ENCODE measurements around the gene MCM8. TPM values are rescaled to one million over a fixed set of nuclear protein-coding genes. Genes with fewer than 3 reads are reported as not detected.

Gene MCM8
- total RNA-seq, 1 donor from 2014 or later = 35.2 TPM

DNA sequence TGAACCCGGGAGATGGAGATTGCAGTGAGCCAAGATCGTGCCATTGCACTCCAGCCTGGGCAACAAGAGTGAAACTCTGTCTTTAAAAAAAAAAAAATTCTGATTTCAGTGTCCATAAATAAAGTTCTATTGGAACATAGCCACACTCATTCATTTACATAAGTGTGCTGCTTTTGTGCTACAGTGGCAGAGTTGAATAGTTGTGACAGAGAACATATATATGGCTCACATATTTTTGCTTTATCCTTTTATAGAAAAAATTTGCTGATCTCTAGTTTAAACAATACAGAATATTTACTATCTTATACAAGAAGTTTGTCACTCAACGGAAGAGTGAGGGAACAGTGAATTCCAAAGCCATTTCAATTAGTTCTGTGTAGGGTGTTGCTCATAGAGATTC is 18.0 kb downstream of the MCM8 start:
- intact Hi-C loops (cut with micrococcal nuclease) = no loop called here
- DNase-seq (ENCODE audit: low spot score) = no peak
- no peak overlapping the region for H3K27ac Mint-ChIP-seq
- H3K9me3 Mint-ChIP-seq = no peaks in the 10 kb centered on the region
- H3K36me3 Mint-ChIP-seq (ENCODE audit: low read depth) = peaks cover 61% of the 10 kb centered on the region
- H3K27me3 Mint-ChIP-seq (ENCODE audit: low read depth) = no peaks in the 10 kb centered on the region
- H3K4me3 Mint-ChIP-seq (ENCODE audit: low read depth) = no peak overlapping the region
- H3K4me1 Mint-ChIP-seq (ENCODE audit: low read depth) = peaks cover 5% of the 10 kb centered on the region

GRCh38 chr20:5969348-5969935 is 19.0 kb downstream of the MCM8 start:
- intact Hi-C loops (cut with micrococcal nuclease) = no loop called here
- no peaks in the 10 kb centered on the region for H3K9me3 Mint-ChIP-seq
- peaks cover 5% of the 10 kb centered on the region for H3K4me1 Mint-ChIP-seq (ENCODE audit: low read depth)
- H3K36me3 Mint-ChIP-seq (ENCODE audit: low read depth) = peaks cover 58% of the 10 kb centered on the region
- H3K27ac Mint-ChIP-seq = no peak overlapping the region
- H3K4me3 Mint-ChIP-seq (ENCODE audit: low read depth) = no peak overlapping the region
- no peak for DNase-seq (ENCODE audit: low spot score)
- no peaks in the 10 kb centered on the region for H3K27me3 Mint-ChIP-seq (ENCODE audit: low read depth)

- Mint-ChIP-seq H3K9me3 (no peaks in the 10 kb centered on the region), H3K4me3 (ENCODE audit: low read depth) (no peak overlapping the region), H3K27me3 (ENCODE audit: low read depth) (no peaks in the 10 kb centered on the region), H3K27ac (no peak overlapping the region), H3K36me3 (ENCODE audit: low read depth) (peaks cover 54% of the 10 kb centered on the region), H3K4me1 (ENCODE audit: low read depth) (peaks cover 5% of the 10 kb centered on the region)
- DNase-seq (ENCODE audit: low spot score) = no peak
- intact Hi-C loops (cut with micrococcal nuclease) = no loop called here
These were observed 19.5 kb downstream of the MCM8 start for GRCh38 chr20:5969940-5970339.

DNA sequence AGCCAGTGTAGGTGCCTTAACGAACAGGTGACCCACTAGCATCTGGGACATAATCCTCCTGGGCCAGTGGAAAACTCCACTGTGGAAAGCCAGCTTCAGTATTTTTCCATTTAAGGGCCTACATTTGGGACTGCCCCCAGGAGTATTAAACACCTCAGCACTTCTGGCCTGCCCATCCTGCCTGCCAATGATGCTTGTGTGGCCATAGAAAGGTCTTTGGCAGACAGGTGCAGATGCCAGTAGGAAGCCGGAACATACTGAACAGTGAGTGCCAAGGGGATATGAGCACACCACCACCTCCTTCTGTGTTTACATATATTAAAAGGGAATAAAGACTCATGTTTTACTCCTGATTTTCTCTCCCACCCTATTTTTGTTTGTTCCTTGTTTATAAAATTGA is 19.9 kb downstream of the MCM8 start:
- intact Hi-C loops (cut with micrococcal nuclease) = no loop called here
- Mint-ChIP-seq H3K36me3 (ENCODE audit: low read depth) (peaks cover 50% of the 10 kb centered on the region), H3K27ac (no peak overlapping the region), H3K9me3 (no peaks in the 10 kb centered on the region), H3K4me3 (ENCODE audit: low read depth) (no peak overlapping the region), H3K4me1 (ENCODE audit: low read depth) (peaks cover 5% of the 10 kb centered on the region), H3K27me3 (ENCODE audit: low read depth) (no peaks in the 10 kb centered on the region)
- no peak for DNase-seq (ENCODE audit: low spot score)

DNA sequence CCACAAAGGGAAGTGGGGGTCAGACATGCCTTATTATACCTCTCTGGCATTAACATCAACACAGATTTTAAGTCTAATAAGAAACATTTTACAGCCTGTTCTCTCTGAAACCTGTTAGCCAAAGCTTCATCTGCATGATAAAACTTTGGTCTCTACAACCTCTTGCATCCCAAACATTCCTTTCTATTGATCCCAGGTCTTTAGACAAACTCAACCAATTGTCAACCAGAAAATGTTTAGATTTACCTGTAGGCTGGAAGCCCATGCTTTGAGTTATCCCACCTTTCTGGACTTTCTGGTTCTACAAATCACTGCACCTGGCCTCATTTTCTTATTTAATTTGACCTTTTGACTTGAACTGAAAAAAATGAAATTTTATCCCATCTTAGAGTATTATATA is 20.8 kb downstream of the MCM8 start:
- peaks cover 2% of the 10 kb centered on the region for H3K4me1 Mint-ChIP-seq (ENCODE audit: low read depth)
- H3K9me3 Mint-ChIP-seq = no peaks in the 10 kb centered on the region
- H3K4me3 Mint-ChIP-seq (ENCODE audit: low read depth) = no peak overlapping the region
- H3K36me3 Mint-ChIP-seq (ENCODE audit: low read depth) = peaks cover 43% of the 10 kb centered on the region
- intact Hi-C loops (cut with micrococcal nuclease) = no loop called here
- DNase-seq (ENCODE audit: low spot score) = no peak
- H3K27me3 Mint-ChIP-seq (ENCODE audit: low read depth) = no peaks in the 10 kb centered on the region
- H3K27ac Mint-ChIP-seq = no peak overlapping the region

DNA sequence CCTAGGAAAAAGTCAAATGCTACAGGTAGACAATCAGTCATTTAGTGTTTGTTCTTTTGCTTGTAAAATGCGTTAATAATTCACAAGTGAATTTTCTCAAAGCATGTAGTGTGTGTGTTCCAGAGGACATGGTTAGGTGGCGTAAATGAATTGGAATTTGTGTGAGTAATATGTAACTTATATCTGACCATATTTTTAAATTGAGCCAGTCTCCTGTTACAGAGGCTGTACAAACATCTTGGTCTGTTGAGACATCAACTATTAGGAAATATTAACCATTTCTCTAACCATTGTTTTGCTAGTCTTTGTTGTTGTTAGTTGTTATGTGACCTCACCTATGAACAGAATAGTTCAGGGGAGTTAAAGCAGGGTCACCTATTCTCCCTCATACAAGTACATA is 22.7 kb downstream of the MCM8 start:
- Mint-ChIP-seq H3K27ac (no peak overlapping the region), H3K27me3 (ENCODE audit: low read depth) (no peaks in the 10 kb centered on the region), H3K4me3 (ENCODE audit: low read depth) (no peak overlapping the region), H3K4me1 (ENCODE audit: low read depth) (no peaks in the 10 kb centered on the region), H3K9me3 (no peaks in the 10 kb centered on the region), H3K36me3 (ENCODE audit: low read depth) (peaks cover 43% of the 10 kb centered on the region)
- intact Hi-C loops (cut with micrococcal nuclease) = no loop called here
- no peak for DNase-seq (ENCODE audit: low spot score)

DNA sequence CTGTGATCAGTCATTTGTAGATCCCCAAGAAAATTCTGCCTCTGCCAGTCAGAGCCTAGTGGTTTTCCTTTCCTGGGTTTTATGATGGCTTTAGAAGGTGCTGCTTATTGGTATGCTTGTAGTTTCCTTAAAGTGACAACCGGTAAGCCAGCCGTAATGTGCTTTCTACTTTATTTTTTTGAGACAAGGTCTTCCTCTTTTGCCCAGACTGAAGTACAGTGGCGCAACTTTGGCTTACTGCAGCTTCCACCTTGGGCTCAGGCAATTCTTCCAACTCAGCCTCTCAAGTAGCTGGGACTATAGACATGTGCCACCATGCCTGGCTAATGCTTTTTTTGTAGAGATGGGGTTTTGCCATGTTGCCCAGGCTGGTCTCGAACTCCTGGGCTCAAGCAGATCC is 23.5 kb downstream of the MCM8 start:
- no peak overlapping the region for H3K4me3 Mint-ChIP-seq (ENCODE audit: low read depth)
- intact Hi-C loops (cut with micrococcal nuclease) = no loop called here
- H3K9me3 Mint-ChIP-seq = no peaks in the 10 kb centered on the region
- H3K4me1 Mint-ChIP-seq (ENCODE audit: low read depth) = no peaks in the 10 kb centered on the region
- no peak for DNase-seq (ENCODE audit: low spot score)
- no peaks in the 10 kb centered on the region for H3K27me3 Mint-ChIP-seq (ENCODE audit: low read depth)
- no peak overlapping the region for H3K27ac Mint-ChIP-seq
- H3K36me3 Mint-ChIP-seq (ENCODE audit: low read depth) = peaks cover 48% of the 10 kb centered on the region

DNA sequence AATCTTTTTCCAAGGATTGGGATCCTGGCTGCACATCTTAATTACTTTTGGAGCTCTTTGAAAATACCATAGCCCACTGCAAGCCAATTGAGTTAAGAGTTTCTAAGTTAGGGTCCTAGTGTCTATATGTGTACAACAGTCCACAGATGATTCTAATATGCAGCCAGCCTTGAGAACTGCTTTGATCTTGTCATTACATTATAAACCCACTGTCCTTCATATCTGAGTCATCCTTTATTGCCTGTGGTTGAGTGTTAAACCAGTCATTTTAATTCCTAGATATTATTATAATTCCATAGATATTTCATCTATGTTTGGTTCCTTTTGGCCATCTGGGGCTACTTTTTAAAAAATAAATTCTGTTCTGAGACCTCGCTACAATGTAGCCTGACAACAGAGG is 24.1 kb downstream of the MCM8 start:
- no peaks in the 10 kb centered on the region for H3K27me3 Mint-ChIP-seq (ENCODE audit: low read depth)
- intact Hi-C loops (cut with micrococcal nuclease) = no loop called here
- no peak overlapping the region for H3K27ac Mint-ChIP-seq
- no peaks in the 10 kb centered on the region for H3K4me1 Mint-ChIP-seq (ENCODE audit: low read depth)
- no peaks in the 10 kb centered on the region for H3K9me3 Mint-ChIP-seq
- peaks cover 51% of the 10 kb centered on the region for H3K36me3 Mint-ChIP-seq (ENCODE audit: low read depth)
- H3K4me3 Mint-ChIP-seq (ENCODE audit: low read depth) = no peak overlapping the region
- DNase-seq (ENCODE audit: low spot score) = no peak

- intact Hi-C loops (cut with micrococcal nuclease) = no loop called here
- Mint-ChIP-seq H3K4me1 (ENCODE audit: low read depth) (no peaks in the 10 kb centered on the region), H3K27me3 (ENCODE audit: low read depth) (no peaks in the 10 kb centered on the region), H3K27ac (no peak overlapping the region), H3K36me3 (ENCODE audit: low read depth) (peaks cover 51% of the 10 kb centered on the region), H3K9me3 (no peaks in the 10 kb centered on the region), H3K4me3 (ENCODE audit: low read depth) (no peak overlapping the region)
- no peak for DNase-seq (ENCODE audit: low spot score)
These were observed 25.3 kb downstream of the MCM8 start for GRCh38 chr20:5975778-5976177.

DNA sequence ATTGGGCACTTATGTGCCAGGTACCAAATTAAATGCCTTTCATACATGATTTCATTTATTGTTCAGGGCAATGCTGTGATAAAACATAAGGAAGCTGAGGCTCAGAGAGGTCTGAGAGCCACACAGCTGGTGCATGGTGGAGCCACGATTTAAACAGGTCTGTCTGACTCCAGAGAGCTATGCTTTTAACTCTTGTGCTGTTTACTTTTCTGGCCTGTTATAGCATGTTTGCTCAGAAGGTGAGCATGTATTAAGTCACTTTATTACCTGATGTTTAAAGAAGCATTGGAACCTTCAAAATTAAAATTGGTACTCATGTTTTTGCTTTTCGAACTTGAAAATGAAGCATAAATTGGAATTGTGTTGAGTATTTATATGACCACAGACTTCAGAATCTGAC is 26.8 kb downstream of the MCM8 start:
- Mint-ChIP-seq H3K4me3 (ENCODE audit: low read depth) (no peak overlapping the region), H3K9me3 (no peaks in the 10 kb centered on the region), H3K27ac (no peak overlapping the region), H3K27me3 (ENCODE audit: low read depth) (no peaks in the 10 kb centered on the region), H3K4me1 (ENCODE audit: low read depth) (no peaks in the 10 kb centered on the region), H3K36me3 (ENCODE audit: low read depth) (peaks cover 49% of the 10 kb centered on the region)
- intact Hi-C loops (cut with micrococcal nuclease) = no loop called here
- no peak for DNase-seq (ENCODE audit: low spot score)

DNA sequence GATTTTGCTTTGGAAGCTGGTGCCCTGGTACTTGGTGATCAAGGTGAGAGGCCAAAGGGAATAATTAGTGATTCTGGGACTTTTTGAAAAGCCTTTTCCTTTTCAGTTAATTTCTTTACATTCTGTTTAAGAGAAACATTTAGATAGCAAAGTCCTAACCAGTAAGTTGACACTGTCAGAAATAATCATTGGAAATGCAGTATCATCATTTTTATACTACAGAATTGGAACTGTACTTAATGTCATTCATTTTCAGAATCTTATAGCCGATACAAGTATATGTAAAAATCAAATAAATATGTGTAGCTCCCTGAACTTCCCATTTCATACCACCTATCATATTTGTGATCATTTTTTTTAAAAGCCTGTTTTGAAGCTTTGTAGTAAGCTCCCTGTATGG is 27.5 kb downstream of the MCM8 start:
- no peaks in the 10 kb centered on the region for H3K27me3 Mint-ChIP-seq (ENCODE audit: low read depth)
- peaks cover 48% of the 10 kb centered on the region for H3K36me3 Mint-ChIP-seq (ENCODE audit: low read depth)
- DNase-seq (ENCODE audit: low spot score) = no peak
- no peak overlapping the region for H3K4me3 Mint-ChIP-seq (ENCODE audit: low read depth)
- H3K27ac Mint-ChIP-seq = no peak overlapping the region
- intact Hi-C loops (cut with micrococcal nuclease) = no loop called here
- H3K4me1 Mint-ChIP-seq (ENCODE audit: low read depth) = no peaks in the 10 kb centered on the region
- no peaks in the 10 kb centered on the region for H3K9me3 Mint-ChIP-seq

DNA sequence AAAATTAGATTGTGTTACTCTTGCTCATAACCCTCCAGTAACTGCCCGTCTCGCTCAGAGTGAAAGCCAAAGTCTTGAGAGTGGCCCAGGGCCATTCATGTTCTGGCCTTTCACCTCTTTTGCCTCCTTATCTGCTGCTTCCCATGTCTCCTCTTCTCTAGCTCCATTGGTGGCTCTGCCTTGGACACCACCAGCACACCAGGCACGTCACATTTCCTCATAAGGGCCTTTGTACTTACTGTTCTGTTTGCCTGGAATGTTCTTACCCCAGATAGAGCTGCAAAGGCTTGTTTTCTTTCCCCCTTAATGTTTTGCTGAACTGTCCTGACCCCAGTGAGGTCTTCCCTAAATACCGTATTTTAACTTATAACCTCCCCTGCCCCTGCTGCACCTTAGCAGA is 29.3 kb downstream of the MCM8 start:
- Mint-ChIP-seq H3K27me3 (ENCODE audit: low read depth) (no peaks in the 10 kb centered on the region), H3K9me3 (no peaks in the 10 kb centered on the region), H3K27ac (peak overlapping the region; percentile 19), H3K36me3 (ENCODE audit: low read depth) (peaks cover 58% of the 10 kb centered on the region), H3K4me3 (ENCODE audit: low read depth) (no peak overlapping the region), H3K4me1 (ENCODE audit: low read depth) (no peaks in the 10 kb centered on the region)
- no peak for DNase-seq (ENCODE audit: low spot score)
- intact Hi-C loops (cut with micrococcal nuclease) = no loop called here

DNA sequence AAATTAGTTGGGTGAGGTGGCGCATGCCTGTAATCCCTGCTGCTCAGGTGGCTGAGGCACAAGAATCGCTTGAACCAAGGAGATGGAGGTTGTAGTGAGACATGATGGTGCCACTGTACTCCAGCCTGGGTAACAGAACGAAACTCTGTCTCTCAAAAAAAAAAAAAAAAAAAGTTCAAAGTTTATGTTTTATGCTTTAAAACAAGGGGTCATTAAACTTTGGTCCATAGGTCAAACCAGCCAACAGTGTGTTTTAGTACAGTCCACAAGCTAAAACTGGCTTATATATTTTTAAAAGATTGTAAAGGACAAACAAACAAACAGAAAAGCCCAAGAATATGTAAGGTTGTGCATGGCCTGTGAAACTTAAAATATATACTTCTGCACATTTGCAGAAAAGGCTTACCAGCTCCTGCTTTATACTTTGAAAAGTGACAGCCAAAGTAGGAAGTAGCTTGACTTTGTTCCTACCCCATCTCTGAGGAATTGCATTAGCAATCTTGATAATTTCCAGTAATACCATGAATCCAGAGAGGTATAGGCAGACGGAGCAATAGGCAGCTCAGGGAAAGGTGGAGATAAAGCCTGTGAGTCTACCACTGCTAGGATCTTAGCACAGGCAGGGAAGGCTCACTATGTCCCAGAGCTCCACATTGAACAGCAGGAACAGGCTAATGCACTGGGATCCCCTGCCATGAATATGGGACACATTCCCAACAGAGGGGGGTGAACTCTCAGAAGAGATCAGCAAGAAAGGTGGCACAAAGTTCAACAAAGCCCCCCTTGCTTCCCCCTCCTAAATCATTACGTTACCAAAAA is 30.5 kb downstream of the MCM8 start:
- H3K27me3 Mint-ChIP-seq (ENCODE audit: low read depth) = no peaks in the 10 kb centered on the region
- DNase-seq (ENCODE audit: low spot score) = no peak
- peaks cover 64% of the 10 kb centered on the region for H3K36me3 Mint-ChIP-seq (ENCODE audit: low read depth)
- H3K27ac Mint-ChIP-seq = no peak overlapping the region
- H3K9me3 Mint-ChIP-seq = no peaks in the 10 kb centered on the region
- H3K4me1 Mint-ChIP-seq (ENCODE audit: low read depth) = no peaks in the 10 kb centered on the region
- H3K4me3 Mint-ChIP-seq (ENCODE audit: low read depth) = no peak overlapping the region
- intact Hi-C loops (cut with micrococcal nuclease) = no loop called here
